GM19395 (cell line): ENCODE measurements around the gene THSD4.

Source experiments
- ATAC-seq: cut with Tn5 transposase; IDR thresholded peaks from one replicate; pipeline ENCODE4 v1.9.1; 2021; ENCODE audit warnings: mild to moderate bottlenecking, moderate library complexity; ENCODE audit not compliant: unreplicated experiment

Gene THSD4

DNA sequence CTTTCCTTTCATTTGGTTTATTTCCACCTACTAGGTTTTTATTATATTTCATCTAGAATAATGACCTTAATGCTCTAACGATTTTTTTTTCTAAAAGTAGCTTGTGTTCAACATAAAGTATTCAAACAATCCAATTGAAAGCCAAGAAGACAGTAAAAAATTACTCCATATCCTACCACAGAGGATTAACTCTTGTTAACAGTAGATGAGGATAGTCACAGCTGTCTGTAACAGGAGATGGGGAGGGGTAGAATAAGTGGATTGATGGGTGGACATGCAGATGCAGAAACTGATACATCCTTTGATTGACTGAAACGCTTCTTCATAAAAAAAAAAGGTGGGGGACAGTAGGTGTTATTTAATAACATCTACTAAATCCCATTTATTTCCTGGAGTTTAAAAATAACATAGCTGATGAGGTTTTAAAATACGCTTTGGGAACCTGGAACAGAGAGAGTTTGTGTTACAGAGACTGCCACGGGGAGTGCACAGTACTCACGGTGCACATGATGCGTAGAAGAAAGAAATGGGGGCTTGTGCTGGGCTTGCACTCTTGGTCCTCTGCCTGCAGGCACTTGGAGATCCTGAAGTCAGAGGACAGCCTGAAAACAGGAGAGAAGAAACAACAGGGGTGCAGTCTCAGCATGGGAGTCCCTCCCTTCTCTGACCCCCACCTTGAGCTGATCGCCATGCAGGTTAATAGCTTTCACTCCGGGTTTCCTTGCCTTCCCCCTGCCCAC, 226.7 kb downstream of the THSD4 start:
- ATAC-seq, result no peak

DNA sequence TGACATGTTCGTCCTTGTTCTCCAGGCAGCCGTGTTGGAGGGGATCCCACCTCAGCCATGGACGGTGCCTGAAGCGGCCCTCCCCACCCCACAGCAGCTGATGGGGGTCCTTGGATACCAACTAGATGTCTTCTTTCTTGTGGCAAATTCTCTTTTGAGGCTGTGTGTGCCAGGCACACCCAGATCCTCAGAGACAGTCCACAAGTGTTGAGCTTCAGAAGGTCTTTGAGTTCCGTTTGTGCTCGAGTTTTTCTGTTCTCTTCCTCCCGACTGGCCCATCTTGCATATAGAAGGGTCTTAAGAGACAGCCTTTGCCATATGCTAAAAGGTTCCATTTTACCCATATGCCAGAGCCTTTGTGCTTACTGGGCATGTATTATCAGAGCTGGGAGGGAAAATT, 227.4 kb downstream of the THSD4 start:
- ATAC-seq, result no peak

DNA sequence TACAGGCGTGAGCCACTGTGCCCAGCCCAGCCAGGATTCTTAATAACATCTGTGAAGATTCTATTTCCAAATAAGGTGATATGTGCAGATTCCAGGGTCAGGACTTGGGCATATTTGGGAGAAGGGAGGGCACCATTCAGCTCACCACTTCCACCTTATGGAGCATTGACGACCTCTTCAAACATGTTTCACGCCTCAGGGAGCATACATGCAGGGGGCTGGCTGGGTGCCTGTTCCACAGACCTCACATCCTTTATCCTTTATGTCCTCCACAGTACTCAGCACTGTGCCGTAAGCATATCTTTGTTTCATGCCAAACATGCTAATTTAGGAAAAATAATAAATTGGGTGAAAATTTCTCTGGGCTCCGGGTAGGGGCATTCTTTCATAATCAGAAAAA, 229.0 kb downstream of the THSD4 start:
- no peak for ATAC-seq

DNA sequence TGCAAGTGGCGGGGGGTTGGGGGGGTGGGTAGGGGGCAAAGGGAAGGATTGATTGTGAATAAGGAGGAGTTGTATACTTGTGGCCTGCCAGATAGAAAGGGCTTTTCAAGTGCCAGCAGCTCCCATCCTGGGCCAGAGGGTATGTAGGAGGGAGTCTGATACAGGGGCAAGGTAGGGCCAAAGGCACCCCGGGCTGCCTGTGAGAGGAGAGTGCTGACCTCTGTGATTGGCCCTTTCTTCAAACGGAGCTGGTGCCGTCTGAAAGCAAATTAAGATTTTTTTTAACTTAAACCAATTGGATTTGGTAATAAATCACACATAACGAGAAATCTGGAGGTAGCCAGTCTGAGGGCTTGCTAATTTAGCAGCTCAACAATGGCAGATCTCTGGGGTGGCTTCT, 229.9 kb downstream of the THSD4 start:
- ATAC-seq, result no peak

DNA sequence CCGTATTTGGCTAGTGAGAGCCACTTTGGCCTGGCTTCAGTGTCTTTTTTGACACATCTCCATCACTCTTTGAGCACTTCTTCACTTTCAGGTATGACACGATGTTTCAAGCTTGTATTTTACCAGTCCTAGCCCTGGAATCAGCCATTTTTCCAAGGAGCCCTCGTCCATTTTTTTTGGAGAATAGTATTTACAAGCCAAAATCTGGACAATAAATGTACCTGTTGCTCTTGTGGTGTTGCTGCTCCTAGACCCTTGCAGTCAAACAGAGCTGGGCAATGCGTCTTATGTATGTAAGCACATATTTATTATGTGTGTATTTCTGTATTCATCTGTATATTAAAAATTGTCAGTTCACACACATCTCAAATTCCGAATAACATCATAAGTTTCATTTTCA, 231.2 kb downstream of the THSD4 start:
- no peak for ATAC-seq

DNA sequence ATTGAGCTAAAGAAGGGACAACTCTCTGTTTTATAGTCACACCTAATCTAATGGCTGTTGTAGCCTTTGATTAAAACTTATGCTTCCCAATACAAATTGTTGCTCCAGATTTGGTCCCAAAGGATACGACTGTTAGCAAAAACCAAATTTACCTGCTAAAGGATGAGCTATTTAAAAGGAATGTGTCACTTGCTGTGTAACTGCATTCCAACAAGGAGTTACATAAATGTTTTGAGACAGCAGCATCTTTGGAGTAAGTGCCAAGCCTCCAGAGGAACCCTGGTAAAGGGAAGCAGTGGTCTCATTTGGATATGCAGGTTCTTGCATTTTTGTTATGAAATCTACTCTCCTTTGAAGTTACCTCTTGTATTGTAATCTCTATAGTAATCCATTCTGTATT, 233.3 kb downstream of the THSD4 start:
- ATAC-seq, result no peak

DNA sequence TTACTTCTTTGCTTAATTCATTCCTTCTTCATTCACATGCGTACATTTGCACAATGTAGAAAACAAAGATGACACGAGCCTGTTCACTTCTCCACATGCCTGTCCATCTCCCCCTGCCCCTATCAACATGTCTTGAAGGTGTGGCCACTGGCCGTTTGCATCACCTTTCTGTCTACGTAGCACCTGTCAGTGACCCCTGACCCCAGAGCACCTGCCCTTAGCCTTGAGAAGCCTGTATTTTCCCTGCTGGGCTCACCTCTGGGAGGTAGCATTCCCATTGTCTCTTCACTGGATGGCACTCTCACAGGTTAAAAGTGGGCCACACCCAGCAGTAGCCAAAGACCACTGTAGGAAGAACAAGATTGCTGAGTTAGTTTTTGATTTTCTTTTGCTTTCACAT, 234.1 kb downstream of the THSD4 start:
- no peak for ATAC-seq

DNA sequence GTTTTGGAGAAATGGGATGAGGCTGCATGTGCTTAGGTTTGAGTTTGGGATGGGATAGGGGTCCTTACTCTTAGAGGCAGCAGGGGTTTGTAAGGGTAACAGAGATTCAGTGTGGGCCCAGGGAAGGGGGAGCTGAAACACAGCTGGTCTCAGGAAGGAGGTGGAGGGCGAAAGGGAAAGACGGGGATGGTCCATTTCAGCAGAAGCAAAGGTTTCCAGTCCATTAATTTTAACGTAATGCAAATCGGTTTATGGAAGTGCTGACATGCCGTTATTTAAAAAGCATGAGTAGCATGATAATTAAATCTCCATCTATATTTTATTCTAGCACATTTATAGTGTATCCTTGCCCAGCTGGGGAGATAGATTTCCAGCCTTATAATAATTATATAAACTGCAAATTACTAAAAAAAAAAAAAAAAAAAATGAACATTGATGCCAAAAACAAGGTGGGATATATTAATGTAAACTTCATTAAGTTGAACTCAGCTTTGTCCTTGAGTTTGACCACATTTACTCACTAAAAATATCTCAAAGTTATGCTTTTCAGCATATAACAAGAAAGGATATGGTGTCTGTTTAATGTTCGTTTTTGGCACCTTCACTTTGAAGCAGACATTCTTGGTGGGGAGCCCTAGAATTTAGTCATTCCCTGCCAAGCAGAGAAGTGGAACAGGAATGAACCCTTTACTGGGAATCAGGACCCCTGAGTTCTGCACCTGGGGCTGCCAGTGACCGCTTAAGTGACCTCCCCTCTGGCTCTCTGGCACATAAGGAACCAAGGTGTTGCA, 234.7 kb downstream of the THSD4 start:
- no peak for ATAC-seq

DNA sequence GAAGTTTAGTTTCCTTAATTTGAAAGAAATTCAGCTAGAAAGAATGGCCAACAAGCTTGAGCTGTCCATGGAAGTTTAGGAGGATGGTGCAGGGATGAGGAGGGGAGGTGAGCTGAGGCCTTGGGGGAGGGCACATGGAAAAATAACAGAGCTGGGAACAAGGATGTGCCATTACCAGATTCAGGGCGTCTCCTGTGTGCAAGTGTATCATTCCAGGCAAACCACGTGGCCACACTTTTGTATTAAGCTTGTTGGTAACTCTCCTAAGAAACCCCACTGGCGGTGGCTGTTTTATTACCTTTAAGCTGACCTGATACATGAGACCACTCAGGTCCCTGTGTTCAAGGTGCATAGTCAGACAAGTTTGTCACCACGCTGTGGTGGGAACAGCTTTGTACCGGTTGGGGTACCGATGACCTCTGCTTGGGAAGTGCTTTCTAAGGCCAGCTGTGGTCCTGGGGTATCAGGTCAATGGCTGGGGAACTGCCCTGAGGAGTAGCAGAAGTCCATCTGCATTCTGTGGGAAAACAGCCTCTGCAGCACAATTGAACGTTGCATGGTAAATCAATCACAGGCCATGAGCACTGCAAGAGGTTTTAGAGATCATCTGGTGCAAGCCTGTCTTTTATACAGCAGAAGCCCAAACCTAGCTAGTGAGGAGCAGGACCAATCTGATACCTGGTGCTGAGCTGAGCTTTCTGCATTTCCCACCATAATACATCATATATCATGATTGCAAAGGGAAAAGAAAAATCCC, 235.5 kb downstream of the THSD4 start:
- ATAC-seq, result no peak

DNA sequence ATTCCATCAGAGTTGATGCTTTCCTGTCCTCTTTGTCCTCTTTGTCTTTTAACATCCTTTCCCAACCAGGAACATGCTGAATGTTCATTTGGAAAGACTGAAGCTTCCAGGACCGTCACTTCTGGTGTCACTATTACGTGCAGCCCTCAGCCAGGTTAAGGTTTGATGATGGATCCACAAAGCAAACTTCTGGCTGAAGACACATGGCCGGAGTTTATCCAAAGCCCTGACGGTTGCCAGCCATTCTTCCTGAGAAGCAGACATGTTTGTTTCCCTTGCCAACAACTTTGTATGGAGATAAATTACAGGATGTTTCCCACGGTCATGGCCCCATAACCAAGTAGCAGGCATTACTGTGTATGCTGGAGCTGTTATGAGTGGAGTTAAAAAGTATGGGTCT, 236.9 kb downstream of the THSD4 start:
- ATAC-seq, result no peak

DNA sequence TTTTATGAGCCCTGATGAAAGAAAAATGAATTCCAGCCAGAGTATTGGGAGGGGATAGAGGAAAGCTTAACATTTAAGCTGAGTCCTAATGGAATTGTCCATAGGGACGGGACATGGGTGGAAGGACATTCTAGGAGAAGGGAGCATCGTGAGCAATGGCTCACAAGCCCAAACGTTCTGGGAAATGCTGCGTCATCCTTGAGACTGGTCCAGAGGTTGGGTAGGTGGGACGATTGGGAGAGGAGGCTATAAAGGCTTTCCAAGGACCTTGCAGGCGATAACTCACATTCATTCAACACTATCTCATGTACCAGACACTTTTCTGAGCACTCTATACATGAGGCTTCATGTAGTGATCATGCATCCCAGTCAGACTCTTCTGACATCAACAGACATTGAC, 237.5 kb downstream of the THSD4 start:
- ATAC-seq, result no peak

DNA sequence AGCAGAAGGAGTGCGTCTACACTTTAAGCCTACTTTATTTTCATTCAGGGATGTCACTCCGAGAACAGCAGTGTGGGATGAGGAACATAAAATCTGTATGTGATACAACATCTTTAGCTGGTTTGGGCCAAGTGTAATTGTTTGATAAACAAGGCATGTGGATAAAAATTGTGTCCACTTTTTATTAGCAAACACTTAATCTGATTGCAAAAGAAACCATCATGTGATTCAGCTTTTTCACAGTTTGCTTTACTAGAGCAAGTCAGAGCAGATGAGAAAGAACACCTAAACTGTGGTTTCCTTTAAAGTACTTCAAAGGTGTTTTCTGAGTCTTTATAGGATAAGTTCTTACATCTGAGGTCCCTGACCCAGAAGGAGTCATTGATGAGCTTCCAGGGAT, 237.9 kb downstream of the THSD4 start:
- no peak for ATAC-seq

DNA sequence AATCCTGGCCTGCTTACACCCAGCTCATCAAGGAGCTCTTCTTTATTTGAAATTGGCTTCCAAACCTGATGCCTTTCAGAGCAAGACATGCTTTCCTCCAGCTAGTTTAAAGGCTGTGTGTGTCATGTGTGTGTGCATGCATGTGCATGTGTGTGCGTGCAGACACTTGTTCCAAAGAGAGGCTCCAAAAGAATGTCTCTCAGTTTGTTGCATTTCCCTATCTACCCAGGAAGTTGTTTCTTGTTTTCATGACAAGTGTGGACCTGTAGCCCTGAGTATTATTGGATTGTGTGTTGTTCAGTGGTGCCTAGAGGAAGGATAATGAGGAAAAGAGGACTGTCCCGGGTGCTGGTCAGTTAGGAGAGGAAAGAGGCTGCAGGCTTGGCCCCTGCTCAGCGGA, 240.0 kb downstream of the THSD4 start:
- no peak for ATAC-seq

DNA sequence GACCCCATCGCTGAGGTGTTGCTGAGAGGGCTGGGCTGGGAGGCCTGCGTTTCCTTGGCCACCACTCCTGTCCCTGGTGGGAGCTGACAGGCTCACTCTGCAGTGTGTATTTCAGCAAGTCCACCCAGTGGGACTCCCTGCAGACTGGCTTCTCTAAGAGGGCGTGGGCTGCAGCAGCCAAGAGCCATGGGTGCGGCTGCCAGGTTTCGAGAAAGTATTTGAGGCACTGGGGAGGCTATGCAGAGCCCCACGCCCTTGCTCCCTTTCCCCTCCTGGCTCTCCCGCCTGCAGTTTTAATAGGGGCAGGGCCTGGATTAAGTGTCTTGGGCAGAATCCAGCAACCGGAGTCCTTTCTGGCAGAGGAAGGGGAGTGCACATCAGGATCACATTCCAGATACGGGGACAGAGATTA, 242.1 kb downstream of the THSD4 start:
- ATAC-seq, result no peak

DNA sequence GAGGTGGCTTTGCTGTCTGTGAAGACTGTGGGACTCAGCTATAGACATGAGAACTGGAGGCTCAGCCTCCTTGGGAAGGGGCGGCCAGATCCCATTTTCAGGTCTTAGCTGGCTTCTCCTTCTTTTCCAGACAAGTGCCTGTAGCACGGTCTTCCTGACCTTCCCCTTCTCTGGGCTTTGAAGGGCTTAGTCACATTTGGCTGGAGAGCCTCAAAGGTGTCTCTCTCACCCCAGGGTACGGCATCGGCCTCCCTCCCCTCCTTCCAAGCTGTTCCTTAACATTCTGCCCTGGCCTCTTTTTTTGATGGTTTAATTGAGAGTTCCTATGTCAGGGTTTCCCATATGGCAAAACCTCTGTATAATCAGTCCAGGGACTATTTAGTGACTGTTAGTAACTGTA, 242.7 kb downstream of the THSD4 start:
- no peak for ATAC-seq

DNA sequence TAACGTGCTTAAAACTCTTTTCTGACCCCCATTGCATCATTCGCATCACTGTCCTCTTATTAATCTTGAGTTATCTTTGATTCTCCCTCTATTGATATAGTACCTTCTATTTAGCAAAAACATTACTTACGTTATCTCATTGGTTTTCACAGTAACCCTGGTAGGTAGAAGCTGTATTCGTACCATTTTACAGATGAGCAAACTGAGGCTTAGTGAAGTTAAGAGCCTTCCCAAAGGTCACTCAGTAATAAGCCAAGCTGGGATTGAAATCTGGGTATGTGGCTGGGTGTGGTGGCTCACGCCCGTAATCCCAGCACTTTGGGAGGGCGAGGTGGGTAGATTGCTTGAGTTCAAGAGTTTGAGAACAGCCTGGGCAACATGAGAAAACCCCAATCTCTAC, 244.0 kb downstream of the THSD4 start:
- no peak for ATAC-seq

DNA sequence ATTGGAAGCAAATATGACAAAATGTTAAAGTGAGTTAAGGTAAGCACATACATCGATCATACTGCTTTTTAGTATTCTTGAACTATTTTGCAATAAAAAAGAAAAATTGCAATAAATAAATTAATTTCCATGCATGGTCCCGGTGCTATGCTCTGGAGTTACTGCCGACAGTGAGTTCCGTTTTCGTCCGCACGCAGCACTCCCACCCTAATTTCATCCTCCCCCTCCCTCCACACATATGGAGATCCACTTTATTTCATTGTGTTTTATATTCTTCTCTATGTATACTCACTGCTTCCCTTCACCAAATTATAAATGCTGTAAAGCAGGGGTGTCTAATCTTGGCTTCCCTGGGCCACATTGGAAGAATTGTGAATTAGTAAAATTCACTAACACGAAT, 247.3 kb downstream of the THSD4 start:
- ATAC-seq, result no peak

DNA sequence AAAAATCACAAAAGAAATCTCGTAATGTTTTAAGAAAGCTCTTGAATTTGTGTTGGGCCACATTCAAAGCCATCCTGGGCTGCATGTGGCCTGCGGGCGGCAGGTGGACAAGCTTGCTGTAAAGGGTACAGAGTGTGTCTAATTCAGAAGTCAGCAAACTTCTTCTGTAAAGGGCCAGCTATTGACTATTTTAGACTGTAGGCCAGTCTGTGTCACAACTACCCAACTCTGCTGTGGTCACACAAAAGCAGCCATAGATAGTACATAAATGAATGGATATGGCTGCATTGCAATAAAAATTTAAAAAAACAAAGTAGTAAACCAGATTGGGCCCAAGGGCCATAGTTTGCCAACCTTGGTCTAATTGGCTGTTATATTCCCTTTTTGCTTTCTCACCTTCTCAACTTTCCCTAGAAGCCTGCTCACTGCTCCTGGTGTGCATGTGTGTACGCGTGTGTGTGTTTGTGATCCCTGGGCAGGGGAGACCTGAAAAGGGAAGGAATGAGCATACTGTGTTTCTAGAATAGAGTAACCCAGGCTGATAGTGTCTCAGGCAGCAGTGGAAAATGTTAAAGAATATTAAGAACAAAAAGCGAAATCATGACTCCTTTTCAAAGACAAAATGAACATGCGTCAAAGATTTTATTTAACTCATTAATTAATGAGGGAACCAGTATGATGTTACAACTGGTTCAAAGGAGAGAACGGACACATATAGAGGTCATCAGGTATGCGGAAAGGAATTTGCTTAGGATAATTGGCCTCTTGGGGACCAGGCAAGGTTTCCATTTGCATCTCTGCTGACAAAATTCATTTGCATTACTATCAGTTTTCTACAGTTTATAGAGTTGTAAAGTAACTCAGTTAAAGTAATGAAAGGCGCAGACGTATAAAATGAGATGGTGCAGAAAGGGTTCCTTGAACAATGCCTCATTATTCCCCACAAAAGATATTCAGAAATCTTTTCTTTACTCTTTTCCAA, 248.0 kb downstream of the THSD4 start:
- no peak for ATAC-seq

DNA sequence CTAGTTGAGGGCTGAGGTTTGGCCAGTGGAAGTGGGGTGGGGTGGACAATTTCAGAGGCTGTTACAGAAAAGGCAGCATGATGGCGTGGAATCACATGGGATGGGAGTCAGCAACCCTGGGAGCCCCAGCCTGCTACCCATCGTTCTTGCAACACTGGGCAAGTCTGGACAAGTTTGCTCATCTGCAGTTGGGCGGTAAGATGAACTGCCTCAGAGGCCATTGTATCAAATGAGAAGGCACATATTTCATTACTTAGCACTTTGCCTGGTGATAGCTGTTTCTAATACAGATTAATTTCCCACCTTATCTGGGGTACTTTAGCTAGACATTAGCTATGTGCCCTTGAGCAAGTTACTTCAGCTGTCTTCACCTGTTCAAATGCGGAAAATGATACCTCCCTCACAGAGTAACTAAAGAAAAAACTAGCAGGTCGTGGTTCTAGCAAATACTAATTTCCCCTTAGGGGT, 248.9 kb downstream of the THSD4 start:
- ATAC-seq, result no peak

DNA sequence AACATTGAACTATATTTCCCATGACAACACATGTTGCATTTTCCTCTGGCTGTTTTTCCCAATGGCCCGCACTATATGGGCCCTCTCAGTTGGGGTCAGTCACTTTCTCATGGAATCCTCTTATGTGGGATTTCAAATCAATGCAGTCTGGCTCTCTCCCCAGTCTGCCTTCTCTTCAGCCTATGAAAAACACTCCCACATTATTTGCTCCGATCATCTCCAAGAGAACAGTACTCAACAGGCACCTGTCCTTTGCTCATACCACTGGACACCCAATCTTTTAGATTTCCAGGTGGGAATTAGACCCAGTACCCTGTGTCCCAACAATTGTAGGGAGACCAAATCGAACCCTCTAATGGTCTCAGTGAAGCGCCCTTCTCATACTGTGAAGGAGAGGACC, 251.3 kb downstream of the THSD4 start:
- no peak for ATAC-seq

DNA sequence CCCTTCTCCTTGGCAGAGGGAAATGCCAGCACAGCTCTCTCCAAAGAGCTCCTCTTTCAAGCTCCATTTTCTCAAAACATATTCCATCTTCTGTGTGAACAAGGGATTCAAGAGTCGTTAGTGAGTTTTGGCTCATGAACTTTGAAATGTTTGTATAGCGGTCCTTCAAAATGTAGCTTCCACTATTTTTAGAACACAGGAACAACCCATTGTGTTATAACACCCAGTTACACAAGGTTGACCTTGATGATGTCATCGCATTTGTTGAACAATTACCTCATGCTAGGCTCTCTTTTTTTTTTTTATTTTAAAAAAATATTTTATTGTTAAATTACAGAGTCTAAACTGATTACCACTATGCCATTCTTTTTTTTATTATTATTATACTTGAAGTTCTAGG, 251.7 kb downstream of the THSD4 start:
- ATAC-seq, result no peak
